ENCODE measurements around the gene KLHDC4.

Gene KLHDC4

DNA sequence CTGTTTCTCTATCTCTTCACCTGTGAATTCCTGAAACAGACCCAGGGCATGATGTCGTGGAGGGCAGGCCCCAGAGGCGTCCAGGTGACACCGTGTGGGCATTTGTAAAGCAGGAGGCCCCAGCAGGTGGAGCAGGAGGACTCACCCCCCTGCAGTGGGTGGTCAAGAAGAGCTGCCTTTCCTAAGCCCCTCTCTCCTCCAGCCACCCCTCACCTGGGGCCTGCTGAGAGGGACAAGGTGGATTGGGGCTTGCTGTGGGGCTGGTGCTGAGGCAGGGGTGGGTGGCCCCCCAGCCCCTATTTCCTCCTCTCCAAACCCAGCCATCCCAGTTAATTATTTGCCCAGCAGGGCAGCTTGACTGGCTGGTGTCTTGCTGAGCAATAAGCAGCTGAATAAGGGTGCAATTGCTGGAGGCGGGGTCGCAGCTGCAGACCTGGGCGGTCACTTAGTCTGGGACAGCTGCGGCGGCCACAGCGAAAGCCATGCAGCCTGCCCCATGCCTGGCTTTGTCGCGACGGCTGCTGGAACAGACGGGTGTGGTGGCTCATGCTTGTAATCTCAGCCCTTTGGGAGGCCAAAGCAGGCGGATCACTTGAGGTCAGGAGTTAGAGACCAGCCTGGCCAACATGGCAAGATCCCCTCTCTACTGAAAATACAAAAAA, 107.1 kb downstream of the KLHDC4 start:
- no peaks in the 10 kb centered on the region for H3K27me3 ChIP-seq (ENCODE audit: insufficient read depth, low read length, poor library complexity)
- no CpG with 5 or more reads among the region's 14 CpGs for WGBS (ENCODE audit: extremely low coverage, insufficient coverage, low lambda C conversion rate)
- H3K4me1 ChIP-seq (ENCODE audit: control insufficient read depth, low read depth, low read length): no peaks in the 10 kb centered on the region

More for the DNA sequence above, 107.1 kb downstream of the KLHDC4 start:
- H3K4me3 ChIP-seq (ENCODE audit: low read length): no peak overlapping the region
- H3K23ac ChIP-seq (ENCODE audit: low read length): no peak overlapping the region
- DNase-seq: no peak
- H3K79me1 ChIP-seq (ENCODE audit: low read length): no peaks in the 10 kb centered on the region
- H3K4ac ChIP-seq (ENCODE audit: low read depth, low read length): no peak overlapping the region
- no peaks in the 10 kb centered on the region for H3K36me3 ChIP-seq (ENCODE audit: control insufficient read depth, insufficient read depth, low read length)
- no peak overlapping the region for H3K4me2 ChIP-seq (ENCODE audit: low read length)
- no peak overlapping the region for H4K8ac ChIP-seq (ENCODE audit: low read depth, low read length)
- H2BK120ac ChIP-seq (ENCODE audit: low read depth, low read length): no peak overlapping the region
- H2BK5ac ChIP-seq (ENCODE audit: low read length): no peak overlapping the region
- no peak overlapping the region for H3K27ac ChIP-seq (ENCODE audit: low read depth, low read length)
- H3K18ac ChIP-seq (ENCODE audit: low read length): no peak overlapping the region
- H2BK15ac ChIP-seq (replicated peaks; ENCODE audit: low read depth): no peak overlapping the region
- no peak overlapping the region for H3K56ac ChIP-seq (ENCODE audit: low read length)
- H4K5ac ChIP-seq (ENCODE audit: low read length): no peak overlapping the region
- H3K79me2 ChIP-seq (ENCODE audit: control insufficient read depth, insufficient read depth, low read length): no peaks in the 10 kb centered on the region
- H2AK5ac ChIP-seq (ENCODE audit: low read length): no peak overlapping the region
- no peak overlapping the region for H3K9ac ChIP-seq (ENCODE audit: low read length)
